HG03103 (cell line): ENCODE data around the gene B4GALT6.
A peak's percentile ranks its signal among the peaks of the same experiment; 100 is the strongest.
"Not testable (repeated sequence)": the region's sequence is repeated elsewhere in the genome, so short reads cannot be mapped to it uniquely, and the experiment has no call there.

Experiments used
- ATAC-seq: cut with Tn5 transposase; IDR thresholded peaks from one replicate; pipeline ENCODE4 v1.9.1; 2021; ENCODE audit warnings: low read depth; ENCODE audit not compliant: unreplicated experiment

Gene B4GALT6, protein sequence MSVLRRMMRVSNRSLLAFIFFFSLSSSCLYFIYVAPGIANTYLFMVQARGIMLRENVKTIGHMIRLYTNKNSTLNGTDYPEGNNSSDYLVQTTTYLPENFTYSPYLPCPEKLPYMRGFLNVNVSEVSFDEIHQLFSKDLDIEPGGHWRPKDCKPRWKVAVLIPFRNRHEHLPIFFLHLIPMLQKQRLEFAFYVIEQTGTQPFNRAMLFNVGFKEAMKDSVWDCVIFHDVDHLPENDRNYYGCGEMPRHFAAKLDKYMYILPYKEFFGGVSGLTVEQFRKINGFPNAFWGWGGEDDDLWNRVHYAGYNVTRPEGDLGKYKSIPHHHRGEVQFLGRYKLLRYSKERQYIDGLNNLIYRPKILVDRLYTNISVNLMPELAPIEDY

DNA sequence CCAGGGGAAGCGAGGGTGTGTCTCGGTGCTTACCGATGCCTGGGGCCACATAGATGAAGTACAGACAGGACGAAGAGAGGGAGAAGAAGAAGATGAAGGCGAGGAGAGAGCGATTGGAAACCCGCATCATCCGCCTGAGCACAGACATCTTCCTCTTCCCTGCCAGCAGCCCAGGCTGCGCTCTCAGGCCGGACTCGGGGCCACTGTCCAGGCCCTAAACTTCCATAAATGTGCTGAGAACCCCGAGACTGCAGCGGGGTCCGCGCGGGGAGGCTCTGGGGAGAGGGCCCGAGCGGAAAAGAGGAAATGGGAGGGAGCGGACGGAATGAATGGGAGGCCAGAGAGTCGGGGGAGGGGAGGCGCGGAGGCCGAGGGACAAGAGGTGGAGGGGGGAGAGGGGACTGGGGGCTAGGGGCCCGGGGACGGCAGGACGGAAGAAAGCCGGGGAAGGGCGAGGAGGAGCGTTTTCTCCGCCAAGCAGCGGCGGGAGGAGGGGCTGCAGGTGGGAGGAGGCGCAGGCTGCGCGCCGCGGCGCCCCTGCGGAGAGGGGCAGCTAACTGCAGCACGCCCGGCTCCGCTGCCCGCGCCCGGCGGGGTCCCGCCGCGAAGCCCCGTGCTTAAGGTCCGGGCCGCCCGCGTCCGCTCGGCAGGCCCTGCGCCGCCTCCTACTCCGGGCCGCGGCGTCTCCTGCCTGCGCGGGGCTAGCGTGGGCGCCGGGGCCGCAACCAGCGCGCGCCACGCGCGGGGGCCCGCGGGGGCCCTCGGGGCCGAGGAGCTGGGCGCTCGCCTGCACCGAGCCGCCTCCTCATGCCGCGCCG is at the start of gene B4GALT6:
B4GALT6 (minus strand) TSS at position 303 of the 818 bp plus-strand sequence; CDS start at position 148, 155 bp downstream.
- peak; percentile 25 for ATAC-seq

DNA sequence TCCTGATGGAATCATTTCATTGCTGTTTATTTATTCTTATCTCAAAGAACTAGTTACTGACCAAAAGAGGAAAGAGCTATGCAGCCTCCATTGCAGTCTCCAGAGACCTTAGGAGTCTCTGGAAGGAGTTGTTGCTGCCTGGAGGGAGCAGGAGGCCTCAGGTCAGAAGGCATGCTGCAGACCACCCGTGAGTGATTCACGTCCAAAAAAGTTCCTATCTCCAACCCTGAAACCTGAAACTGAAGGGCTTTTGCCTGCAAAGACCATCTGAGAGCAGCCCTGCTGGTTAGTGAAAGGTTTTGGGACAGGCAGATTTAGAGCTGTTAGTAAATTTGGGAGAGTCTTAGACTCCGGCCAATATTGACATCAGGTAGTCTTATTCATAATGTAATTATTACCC is 47.2 kb upstream of the B4GALT6 start:
- no peak for ATAC-seq

DNA sequence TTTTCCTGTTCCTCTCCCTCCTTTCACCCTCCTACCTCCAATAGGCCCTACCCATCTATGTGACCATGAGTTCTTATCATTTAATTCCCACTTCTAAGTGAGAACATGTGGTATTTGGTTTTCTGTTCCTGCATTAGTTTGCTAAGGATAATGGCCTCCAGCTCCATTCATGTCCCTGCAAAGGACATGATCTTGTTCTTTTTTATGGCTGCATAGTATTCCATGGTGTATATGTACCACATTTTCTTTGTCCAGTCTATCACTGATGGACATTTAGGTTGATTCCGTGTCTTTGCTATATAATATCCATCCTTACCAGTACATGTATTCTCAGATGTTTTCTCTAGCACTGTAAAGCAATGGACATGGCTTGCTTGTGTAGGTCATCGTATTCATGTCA is 44.8 kb upstream of the B4GALT6 start:
- ATAC-seq = not testable (repeated sequence)

DNA sequence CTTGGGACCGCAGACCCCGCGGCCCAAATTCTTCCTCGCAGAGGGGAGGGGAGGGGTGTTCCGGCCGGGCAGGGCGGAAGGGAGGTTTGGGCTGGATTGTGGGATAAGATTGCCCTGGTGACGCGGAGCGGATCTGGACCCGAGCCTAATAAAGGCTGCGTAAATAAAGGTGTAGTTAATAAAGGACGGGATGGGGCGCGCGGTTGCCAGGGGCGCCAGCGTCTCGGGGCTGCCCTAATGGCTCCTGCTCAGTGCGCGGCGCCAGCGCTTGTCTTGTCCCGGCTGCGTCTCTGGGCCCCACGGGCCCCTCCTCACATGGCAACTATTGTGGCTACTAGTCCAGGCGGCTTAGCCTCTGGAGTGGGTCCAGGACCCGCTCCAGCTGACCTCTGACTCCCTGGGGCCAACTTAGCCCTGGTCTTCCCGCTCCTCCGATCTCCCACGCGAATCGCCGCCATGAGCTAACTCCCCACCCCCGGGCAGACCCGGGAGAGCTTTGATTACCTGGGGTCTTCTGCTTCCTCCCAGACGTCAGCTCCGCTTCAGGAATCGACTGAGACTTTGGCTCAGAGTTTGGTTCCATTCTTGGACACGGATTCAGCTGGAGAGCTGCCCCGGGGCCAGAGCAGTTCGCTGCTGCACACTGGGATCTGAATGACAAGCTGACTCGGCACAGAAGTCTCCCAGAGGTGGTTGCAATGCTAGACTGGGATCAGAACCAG is 39.8 kb upstream of the B4GALT6 start:
- no peak for ATAC-seq

DNA sequence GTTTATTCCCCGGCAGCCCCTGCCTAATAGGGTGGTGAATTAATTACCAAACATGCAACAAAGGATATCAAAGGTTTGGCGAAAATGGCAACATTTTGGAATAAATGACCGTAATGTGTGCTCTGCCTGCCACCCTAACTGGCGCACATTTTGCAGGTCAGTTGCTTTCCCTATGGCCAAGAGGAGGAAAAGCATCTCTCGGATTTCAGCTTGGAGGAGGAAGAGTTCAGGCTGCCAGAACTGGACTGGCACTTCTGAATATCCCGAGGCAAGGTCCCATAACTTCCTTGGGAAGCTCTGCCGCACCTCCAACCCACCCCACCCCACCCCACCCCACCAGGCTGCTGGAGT is 39.2 kb upstream of the B4GALT6 start:
- ATAC-seq = no peak

DNA sequence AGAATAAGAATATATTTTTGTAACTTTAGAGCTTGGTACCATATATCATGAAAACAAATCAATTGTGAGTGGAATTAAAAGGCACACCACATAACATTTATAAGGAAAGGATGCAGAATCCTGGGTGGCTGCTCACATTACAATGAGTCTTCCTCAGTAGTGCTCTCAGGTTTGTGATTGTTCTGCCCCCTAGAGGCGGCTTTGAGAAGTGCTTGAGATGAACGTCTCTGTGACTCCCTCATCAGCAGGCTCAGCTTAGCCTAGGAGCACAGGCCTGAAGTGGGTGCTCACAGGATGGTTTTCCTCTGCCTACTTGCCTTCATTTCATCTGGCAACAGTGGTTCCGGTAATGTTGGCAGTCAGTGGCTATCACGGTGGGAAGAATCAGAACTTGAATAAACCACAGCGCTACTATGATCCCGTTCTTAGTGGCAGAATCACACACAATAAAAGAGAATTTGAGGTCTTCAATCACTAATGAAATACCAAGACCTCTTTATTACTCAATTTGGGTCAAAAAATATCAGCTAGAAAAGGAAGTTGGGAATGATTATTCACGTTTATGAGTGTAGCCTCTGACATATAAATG is 38.1 kb upstream of the B4GALT6 start:
- ATAC-seq = peak; percentile 82

DNA sequence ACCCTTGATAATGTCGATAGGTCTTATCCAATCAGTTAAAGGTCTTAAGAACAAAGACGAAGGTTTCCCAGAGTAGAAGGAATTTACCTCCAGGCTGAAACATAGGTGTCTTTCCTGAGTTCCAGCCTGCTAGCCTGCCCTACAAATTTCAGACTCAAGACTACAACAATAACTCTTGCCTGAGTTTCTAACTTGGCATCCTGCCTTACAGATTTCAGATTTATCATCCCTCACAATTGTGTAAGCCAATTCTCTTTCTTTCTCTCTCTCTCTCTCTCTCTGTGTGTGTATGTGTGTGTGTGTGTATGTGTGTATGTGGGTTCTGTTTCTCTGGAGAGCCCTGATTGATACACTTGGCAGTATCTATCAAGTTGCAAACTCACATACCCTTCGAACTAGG is 37.2 kb upstream of the B4GALT6 start:
- ATAC-seq = no peak

DNA sequence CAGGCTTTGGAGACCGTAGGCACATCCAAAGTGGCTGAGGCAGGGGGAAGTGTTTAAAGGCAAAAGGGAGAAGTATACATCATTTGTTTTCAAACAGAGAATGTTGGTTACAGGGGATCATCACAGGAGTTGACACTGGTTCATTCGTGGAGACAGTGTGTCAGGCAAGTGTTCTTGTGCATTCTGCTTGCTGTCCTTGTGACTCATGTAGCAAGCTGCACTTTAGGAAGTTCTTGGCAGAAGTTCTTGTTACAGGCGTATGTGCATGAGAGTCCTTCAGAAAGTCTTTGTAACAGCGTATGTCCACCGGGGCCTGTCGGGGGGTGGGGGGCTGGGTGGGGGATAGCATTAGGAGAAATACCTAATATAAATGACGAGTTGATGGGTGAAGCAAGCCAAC is 36.5 kb upstream of the B4GALT6 start:
- no peak for ATAC-seq

DNA sequence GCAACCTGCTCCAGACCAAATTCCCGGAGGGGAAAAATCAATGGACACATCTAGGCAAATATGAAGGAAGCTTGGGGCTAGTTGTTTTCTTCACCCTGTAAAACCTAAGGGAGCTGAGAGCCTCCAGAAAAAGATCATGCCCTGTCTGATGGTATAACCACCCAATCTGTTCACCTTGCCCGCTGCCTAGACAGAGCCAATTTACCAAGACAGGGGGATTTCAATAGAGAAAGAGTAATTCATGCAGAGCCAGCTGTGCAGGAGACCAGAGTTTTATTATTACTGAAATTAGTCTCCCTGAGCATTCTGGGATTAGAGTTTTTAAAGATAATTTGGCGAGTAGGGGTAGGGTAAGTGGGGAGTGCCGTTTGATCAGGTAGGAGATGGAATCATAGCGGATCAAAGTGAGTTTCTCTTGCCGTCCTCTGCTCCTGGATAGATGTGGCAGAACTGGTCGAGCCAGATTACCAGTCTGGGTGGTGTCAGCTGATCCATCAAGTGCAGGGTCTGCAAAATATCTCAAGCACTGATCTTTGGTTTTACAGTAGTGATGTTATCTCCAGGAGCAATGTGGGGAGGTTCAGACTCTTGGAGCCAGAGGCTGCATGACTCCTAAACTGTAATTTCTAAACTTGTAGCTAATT is 35.1 kb upstream of the B4GALT6 start:
- no peak for ATAC-seq

DNA sequence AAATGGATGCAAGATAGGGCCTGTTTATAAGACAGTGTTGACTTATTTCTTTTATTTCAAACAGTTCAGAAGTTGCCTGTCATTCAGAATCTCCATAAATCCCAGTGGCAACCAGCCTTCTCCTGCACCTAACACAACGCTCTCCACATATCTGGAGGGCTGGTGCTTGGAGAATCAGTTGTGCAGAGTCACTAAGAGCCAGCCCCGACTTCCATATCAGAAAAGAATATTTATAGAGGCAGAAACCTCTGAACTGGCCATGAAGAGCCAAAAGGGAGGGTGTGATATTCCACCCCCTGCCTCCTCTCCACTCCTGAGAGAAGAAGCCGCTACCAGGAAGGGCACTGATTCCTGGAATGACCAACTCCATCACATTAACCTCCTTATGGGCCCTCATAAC is 34.0 kb upstream of the B4GALT6 start:
- no peak for ATAC-seq

DNA sequence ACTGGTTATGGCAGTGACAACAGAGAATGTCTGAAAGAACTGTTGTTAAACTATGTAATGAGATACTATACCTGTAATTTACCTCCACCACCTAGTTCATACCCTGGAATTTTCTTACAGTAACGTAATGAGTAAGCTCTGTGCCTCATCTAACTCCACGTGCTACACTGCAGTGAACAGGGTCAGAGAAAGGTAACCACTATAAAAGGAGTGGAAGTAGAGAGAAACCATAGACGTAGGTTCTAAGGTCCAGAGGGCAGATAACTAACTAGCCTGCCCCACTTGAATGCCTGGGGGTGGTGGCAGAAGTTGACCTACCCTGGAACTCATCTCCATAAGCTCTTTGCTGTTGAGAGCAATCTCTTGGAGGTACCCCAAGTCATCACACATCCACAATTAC is 32.0 kb upstream of the B4GALT6 start:
- ATAC-seq = no peak

DNA sequence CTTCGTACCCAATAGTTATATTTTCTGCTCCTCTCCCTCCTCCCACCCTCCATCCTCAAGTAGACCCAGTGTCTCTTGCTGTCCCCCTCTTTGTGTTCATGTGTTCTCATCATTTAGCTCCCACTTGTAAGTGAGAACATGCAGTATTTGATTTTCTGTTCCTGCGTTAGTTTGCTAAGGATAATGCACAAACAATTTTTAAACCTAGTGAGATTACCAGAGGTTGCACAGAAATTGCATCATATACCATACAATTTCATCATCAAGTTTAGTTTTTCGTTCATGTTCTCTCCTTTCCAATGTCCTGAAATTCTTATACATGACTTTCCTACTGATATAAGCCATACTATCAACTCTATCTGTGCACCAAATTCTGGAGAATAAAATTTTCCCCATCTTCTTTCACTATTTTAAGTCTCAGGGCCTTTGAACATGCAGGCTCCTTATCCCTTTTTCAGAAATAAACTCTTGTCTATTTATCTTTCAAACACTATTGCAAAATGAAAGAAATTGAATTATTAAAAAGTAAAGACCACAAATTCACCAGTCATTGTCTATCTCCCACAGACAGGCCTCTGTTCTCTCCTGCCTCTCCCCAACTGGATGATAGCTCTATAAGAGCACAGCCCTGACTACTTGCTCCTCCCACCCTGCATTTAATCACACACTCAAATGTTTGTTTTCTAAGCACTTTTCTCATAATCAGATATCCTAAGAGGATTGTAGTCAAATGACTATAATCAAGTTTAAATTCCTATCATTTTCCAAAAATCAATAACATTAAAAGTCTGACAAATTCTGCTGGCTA is 27.2 kb upstream of the B4GALT6 start:
- ATAC-seq = no peak

DNA sequence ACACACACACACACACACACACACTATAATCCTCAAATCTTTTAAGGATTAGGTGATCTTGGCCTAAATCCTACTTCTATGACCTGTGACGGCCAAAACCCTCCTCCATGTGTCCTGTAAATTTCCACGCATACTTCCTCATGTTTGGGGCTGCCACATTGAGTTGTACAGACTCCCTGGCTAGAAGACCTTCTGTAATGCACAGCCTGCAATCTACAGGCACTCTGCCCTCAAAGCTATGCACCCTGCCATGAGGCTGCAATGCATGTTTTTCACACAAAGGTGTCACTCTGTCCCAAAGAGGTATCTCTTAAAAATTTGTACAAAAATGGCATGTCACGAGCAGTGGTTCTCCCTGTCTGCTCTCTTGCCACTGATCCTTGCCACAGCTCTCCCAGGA is 26.4 kb upstream of the B4GALT6 start:
- ATAC-seq = peak; percentile 56

DNA sequence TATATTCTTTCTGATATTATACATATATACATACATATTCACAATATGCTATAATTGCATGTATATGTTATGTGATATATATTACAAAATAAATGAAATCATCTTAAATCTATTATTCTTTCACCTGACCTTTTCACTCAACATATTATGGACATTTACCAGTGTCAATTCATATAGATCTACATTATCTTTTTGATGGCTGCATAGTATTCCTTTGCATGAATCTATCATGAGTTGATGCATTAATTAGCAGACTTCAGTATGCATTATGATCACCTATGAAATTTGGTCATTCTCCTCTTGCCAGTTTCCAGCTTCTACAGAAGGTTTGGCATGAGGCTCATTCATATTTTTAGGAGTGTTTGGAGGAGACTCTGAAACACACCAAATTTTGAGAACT is 23.4 kb upstream of the B4GALT6 start:
- no peak for ATAC-seq

DNA sequence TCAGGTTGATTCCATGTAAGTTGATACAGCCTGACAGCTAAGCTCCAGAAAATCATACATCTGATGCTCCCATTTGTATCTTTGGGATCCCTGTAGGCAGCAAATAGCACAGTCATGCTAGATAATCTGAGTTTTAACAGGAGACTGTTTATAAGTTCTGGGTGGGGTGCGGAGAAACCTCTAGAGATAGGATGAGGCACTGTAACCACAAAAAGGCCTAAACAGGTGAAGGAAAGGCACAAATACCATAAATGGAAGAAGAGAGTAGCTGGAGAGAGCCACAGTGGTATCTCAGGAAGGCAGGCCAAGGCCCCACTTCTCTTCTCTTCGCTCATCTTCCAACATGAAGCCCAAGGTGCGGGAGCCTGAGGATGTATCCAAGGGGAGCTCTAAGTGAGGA is 18.1 kb upstream of the B4GALT6 start:
- no peak for ATAC-seq

DNA sequence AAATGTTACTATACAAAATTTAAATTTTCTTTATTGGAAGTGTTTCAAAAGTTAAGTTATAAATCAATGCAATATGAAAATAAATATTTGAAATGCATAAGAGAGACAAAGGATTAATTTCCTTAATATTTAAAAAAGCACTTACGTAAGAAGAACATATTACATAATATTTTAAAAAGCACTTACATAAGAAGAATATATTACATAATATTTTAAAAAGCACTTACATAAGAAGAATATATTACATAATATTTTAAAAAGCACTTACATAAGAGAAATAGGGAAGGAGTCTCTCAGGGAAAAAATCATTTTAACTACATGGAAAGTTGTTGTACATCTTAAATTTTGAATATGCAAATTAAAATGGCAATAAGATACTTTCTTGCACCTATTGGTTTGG is 17.4 kb upstream of the B4GALT6 start:
- no peak for ATAC-seq

DNA sequence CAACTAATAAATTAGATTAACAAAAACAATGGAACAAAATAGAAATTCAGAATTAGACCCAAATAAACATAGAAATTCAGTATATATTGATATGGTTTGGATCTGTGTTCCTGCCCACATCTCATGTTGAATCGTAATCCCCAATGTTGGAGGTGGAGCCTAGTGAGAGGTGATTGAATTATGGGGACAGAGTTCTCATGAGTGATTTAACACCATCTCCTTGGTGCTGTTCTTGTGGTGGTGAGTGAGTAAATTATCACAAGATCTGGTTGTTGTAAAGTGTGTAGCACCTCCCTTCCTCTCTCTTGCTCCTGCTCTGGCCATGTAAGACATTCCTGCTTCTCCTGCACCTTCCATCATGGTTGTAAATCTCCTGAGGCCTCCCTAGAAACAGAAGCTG is 16.6 kb upstream of the B4GALT6 start:
- ATAC-seq = no peak

DNA sequence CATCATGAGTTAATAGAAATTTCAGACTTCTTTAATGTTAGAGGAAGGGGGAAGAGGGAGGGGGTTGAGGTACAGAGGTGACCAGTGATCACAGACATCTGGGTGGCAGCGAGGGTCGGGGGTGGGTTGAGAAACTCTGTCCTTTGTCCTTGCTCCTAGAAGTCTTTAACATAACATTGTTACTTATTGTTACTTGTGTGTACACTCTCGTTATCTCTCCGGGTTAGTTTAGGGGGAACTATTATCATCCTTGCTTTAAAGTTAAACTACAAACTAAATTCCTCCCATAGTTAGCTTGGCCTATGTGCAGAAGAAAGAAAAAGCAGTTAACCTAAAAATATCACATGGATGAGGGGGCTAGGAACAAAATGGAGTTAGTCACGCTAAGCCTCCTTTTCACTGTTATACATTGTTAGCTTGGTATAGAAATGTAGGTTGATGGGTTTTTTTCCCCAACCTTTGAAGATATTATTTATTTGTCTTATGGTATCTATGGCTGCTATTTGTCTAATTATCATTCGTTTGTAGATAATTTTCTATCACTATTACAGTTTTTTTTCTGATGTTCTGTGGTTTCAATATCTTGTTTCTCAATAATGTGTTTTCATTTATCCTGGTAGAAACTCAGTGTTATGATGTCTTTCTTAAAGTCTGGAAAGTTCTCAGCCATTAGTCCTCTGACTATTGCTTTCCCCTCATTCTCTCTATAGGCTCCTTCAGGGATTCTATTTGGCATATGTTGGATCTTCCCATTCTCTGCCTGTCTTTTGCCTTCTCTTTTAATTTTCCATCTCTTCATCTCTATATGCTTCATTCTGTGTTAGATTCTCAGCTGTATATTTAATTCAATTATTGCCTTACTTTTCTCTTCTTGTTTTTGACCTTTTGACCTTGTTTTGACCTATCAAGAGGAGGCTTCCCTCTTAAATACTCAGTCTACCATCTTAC is 13.2 kb upstream of the B4GALT6 start:
- ATAC-seq = no peak

DNA sequence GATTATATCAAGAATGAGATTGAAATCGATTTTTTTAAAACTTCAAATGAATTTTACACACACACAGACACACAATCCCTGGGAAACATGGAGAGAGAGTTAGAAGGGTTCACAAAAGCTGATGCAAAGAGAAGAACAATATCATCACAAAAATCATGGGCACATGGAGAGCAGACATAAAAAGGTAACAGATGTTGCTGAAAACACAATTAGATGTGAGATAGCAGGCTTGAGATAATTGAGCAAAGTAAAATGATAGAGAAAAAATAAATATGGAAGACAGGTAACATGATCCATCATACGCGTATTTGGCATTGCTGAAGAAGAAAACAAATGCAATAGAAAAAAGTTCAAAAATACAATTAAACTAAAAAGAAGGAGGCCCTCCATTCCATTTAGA is 11.6 kb upstream of the B4GALT6 start:
- ATAC-seq = no peak
